CD14-positive monocyte (primary cell): ENCODE results near the gene HOXB13. TPM values are rescaled to one million over a fixed set of nuclear protein-coding genes. Genes with fewer than 3 reads are reported as not detected.

Experiments used
- DNase-seq, 3 donors: peaks; one replicate each; pipeline ENCODE4 v3.0.0-alpha.2; 2011 to 2022
- H2AFZ ChIP-seq: 2 replicates; pipeline ENCODE4 v1.6.0; 2012; ENCODE audit warnings: mild to moderate bottlenecking, low read depth, low read length, inconsistent platforms; ENCODE audit not compliant: insufficient read depth, poor library complexity, severe bottlenecking
- H3K27ac ChIP-seq, 2 donors: 1 replicate in 1 of 2; 2 replicates in 1 of 2; pipeline ENCODE4 v1.5.1; 2012 to 2013; ENCODE audit warnings: low read length in 2 of 2, control low read depth in 1 of 2, inconsistent platforms in 1 of 2, low read depth in 1 of 2, mild to moderate bottlenecking in 1 of 2
- H3K27me3 ChIP-seq, 2 donors: one replicate each; pipeline versions ENCODE4 v1.6.0 to v1.6.1; 2011 to 2013; ENCODE audit warnings: low read length in 2 of 2; ENCODE audit not compliant: control insufficient read depth in 2 of 2, insufficient read depth in 2 of 2
- H3K36me3 ChIP-seq, 2 donors: replicated peaks in 1 of 2; 1 replicate in 1 of 2; 2 replicates in 1 of 2; pipeline versions ENCODE4 v1.5.1 to v1.6.1; 2012 to 2013; ENCODE audit warnings: low read length in 2 of 2, control low read depth in 1 of 2, inconsistent platforms in 1 of 2, mild to moderate bottlenecking in 1 of 2; ENCODE audit not compliant: insufficient read depth in 2 of 2, control insufficient read depth in 1 of 2
- H3K4me1 ChIP-seq, 2 donors: 1 replicate in 1 of 2; 2 replicates in 1 of 2; pipeline versions ENCODE4 v1.5.1 to v1.6.1; 2012 to 2013; ENCODE audit warnings: low read length in 2 of 2, control low read depth in 1 of 2, inconsistent platforms in 1 of 2, mild to moderate bottlenecking in 1 of 2, moderate library complexity in 1 of 2; ENCODE audit not compliant: insufficient read depth in 2 of 2, control insufficient read depth in 1 of 2
- H3K4me2 ChIP-seq: replicated peaks from 2 replicates; pipeline ENCODE3; 2012; ENCODE audit warnings: low read length, moderate library complexity, mild to moderate bottlenecking; ENCODE audit not compliant: poor library complexity, severe bottlenecking; ENCODE audit errors: extremely low read depth
- H3K4me3 ChIP-seq, 3 experiments: fragments of 200-600 bp in 1 of 3; sonication (generic) in 1 of 3; replicated peaks in 1 of 3; 1 replicate in 2 of 3; 2 replicates in 1 of 3; pipeline ENCODE4 v1.5.1; 2011 to 2013; ENCODE audit warnings: low read length in 3 of 3, mild to moderate bottlenecking in 3 of 3, control low read depth in 2 of 3, low read depth in 2 of 3, inconsistent platforms in 1 of 3, moderate library complexity in 1 of 3
- H3K79me2 ChIP-seq: 2 replicates; pipeline ENCODE4 v1.6.0; 2012; ENCODE audit warnings: mild to moderate bottlenecking, control low read depth, inconsistent platforms, low read length, moderate library complexity; ENCODE audit not compliant: insufficient read depth
- H3K9ac ChIP-seq: 2 replicates; pipeline ENCODE4 v1.6.0; 2017; ENCODE audit warnings: low read length, mild to moderate bottlenecking; ENCODE audit not compliant: insufficient read depth, poor library complexity, severe bottlenecking
- H3K9me3 ChIP-seq, 2 donors: replicated peaks in 1 of 2; 1 replicate in 1 of 2; 2 replicates in 1 of 2; pipeline versions ENCODE4 v1.5.1 to v1.6.1; 2012 to 2013; ENCODE audit warnings: low read length in 2 of 2, control low read depth in 1 of 2; ENCODE audit not compliant: control insufficient read depth in 1 of 2, insufficient read depth in 1 of 2
- H4K20me1 ChIP-seq: 2 replicates; pipeline ENCODE4 v1.6.0; 2012; ENCODE audit warnings: mild to moderate bottlenecking, low read length, control low read depth, moderate library complexity; ENCODE audit not compliant: insufficient read depth
- H3K27ac Mint-ChIP-seq, 7 donors: one replicate each; pipeline ENCODE4 v1.8.0; 2020; ENCODE audit warnings: mild to moderate bottlenecking in 7 of 7, mixed read lengths in 7 of 7, moderate library complexity in 6 of 7, inconsistent platforms in 2 of 7
- H3K27me3 Mint-ChIP-seq, 3 donors: one replicate each; pipeline ENCODE4 v1.8.0; 2021 to 2022; ENCODE audit warnings: low read depth in 3 of 3, mild to moderate bottlenecking in 3 of 3, mixed read lengths in 3 of 3, moderate library complexity in 3 of 3, inconsistent platforms in 1 of 3
- H3K36me3 Mint-ChIP-seq, 2 donors: one replicate each; pipeline ENCODE4 v1.8.0; 2020; ENCODE audit warnings: mixed read lengths in 2 of 2, inconsistent platforms in 1 of 2, mild to moderate bottlenecking in 1 of 2
- H3K4me1 Mint-ChIP-seq: one replicate; pipeline ENCODE4 v1.8.0; 2020; ENCODE audit warnings: mild to moderate bottlenecking, mixed read lengths
- H3K4me3 Mint-ChIP-seq, 2 donors: one replicate each; pipeline ENCODE4 v1.8.0; 2020; ENCODE audit warnings: mild to moderate bottlenecking in 2 of 2, mixed read lengths in 2 of 2, moderate library complexity in 1 of 2
- H3K9me3 Mint-ChIP-seq, 7 donors: one replicate each; pipeline ENCODE4 v1.8.0; 2020 to 2022; ENCODE audit warnings: mixed read lengths in 7 of 7, mild to moderate bottlenecking in 6 of 7, moderate library complexity in 6 of 7, inconsistent platforms in 2 of 7
- WGBS: methylation state at CpG from one replicate; pipeline ENCODE4 v1.1.5; 2013; ENCODE audit warnings: missing lambda C conversion rate; ENCODE audit not compliant: insufficient coverage; 5-methylcytosine and 5-hydroxymethylcytosine counted together
- intact Hi-C, 2 donors: fragments of 100-400 bp; cut with micrococcal nuclease; formaldehyde crosslinking; loops; one replicate each; pipeline versions ENCODE4 v1.15.0 to v1.15.1; 2023
- polyA plus RNA-seq, 3 donors: library from polyadenylated mRNA; depleted of rRNA in 1 of 3; unstranded in 2 of 3; stranded (reverse) in 1 of 3; fragments of 300-500 nt in 2 of 3; fragments of >200 nt in 1 of 3; fragmentation: Illumina TruSeq in 2 of 3; gene quantifications; 1 replicate in 2 of 3; 2 replicates in 1 of 3; pipeline ENCODE4 v1.2.3, GENCODE V29; 2012 to 2021
- TF ChIP-seq, protein P1 (sequence below): fragments of 200-600 bp; IDR thresholded peaks from one replicate; pipeline ENCODE4 v1.8.0; 2022; ENCODE audit warnings: antibody characterized with exemption, mild to moderate bottlenecking

The HOXB13 gene
- polyA plus RNA-seq, 3 donors: not detected

DNA sequence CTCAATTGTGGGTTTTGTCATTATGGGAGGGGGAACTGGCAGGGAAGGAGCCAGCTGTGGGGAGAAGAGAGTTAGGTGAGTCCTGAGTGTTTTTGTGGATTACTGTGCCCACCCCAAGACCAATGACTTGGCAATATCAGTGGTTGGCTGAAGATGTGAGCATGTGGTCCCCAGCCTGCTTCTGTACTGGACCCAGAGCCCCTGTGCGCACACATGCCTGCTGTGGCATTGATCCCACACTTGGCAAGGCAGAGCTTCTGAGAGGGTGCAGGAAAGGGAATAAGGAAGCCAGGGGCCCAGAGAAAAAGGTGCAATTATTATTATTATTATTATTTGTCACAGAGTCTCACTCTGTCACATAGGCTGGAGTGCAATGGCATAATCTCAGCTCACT is 7.5 kb downstream of the HOXB13 start:
- 57% methylated on average over 1 of the region's 1 CpG for WGBS
- Histone ChIP-seq H4K20me1 (no peaks in the 10 kb centered on the region), H3K9me3 (peaks cover 6 to 51% of the 10 kb centered on the region in 2 donors), H3K27me3 (peaks cover 96 to 100% of the 10 kb centered on the region in 2 donors), H3K27ac (no peak overlapping the region), H3K36me3 (no peaks in the 10 kb centered on the region), H3K9ac (no peak overlapping the region), H3K4me1 (peaks cover 21 to 25% of the 10 kb centered on the region in 2 donors), H2AFZ (no peak overlapping the region), H3K4me2 (no peak overlapping the region), H3K4me3 (no peak overlapping the region), H3K79me2 (no peaks in the 10 kb centered on the region)
- DNase-seq: no peak
- intact Hi-C loops: no loop called here
- Mint-ChIP-seq H3K27me3 (peaks cover 95 to 99% (median 99%) of the 10 kb centered on the region in 3 donors), H3K9me3 (peaks cover 0 to 43% (median 21%) of the 10 kb centered on the region in 7 donors), H3K4me1 (peaks cover 35% of the 10 kb centered on the region), H3K4me3 (peak overlapping the region in 1 of 2 donors; percentile 82), H3K27ac (no peak overlapping the region), H3K36me3 (peaks cover 0 to 16% of the 10 kb centered on the region in 2 donors)
- TF ChIP-seq, protein P1, sequence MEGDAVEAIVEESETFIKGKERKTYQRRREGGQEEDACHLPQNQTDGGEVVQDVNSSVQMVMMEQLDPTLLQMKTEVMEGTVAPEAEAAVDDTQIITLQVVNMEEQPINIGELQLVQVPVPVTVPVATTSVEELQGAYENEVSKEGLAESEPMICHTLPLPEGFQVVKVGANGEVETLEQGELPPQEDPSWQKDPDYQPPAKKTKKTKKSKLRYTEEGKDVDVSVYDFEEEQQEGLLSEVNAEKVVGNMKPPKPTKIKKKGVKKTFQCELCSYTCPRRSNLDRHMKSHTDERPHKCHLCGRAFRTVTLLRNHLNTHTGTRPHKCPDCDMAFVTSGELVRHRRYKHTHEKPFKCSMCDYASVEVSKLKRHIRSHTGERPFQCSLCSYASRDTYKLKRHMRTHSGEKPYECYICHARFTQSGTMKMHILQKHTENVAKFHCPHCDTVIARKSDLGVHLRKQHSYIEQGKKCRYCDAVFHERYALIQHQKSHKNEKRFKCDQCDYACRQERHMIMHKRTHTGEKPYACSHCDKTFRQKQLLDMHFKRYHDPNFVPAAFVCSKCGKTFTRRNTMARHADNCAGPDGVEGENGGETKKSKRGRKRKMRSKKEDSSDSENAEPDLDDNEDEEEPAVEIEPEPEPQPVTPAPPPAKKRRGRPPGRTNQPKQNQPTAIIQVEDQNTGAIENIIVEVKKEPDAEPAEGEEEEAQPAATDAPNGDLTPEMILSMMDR: no peak

GRCh38 chr17:48720266-48721008 is 8.1 kb downstream of the HOXB13 start:
- Histone ChIP-seq H2AFZ (no peak overlapping the region), H3K9ac (no peak overlapping the region), H3K9me3 (peaks cover 6 to 46% of the 10 kb centered on the region in 2 donors), H4K20me1 (no peaks in the 10 kb centered on the region), H3K79me2 (no peaks in the 10 kb centered on the region), H3K4me3 (no peak overlapping the region), H3K4me2 (no peak overlapping the region), H3K4me1 (peaks cover 21 to 25% of the 10 kb centered on the region in 2 donors), H3K36me3 (no peaks in the 10 kb centered on the region), H3K27me3 (peaks cover 96 to 100% of the 10 kb centered on the region in 2 donors), H3K27ac (no peak overlapping the region)
- Mint-ChIP-seq H3K27me3 (peaks cover 94 to 99% (median 98%) of the 10 kb centered on the region in 3 donors), H3K9me3 (peaks cover 0 to 38% (median 21%) of the 10 kb centered on the region in 7 donors), H3K4me1 (peaks cover 35% of the 10 kb centered on the region), H3K27ac (no peak overlapping the region), H3K36me3 (peaks cover 0 to 16% of the 10 kb centered on the region in 2 donors), H3K4me3 (peak overlapping the region in 1 of 2 donors; percentile 82)
- intact Hi-C loops: no loop called here
- TF ChIP-seq, protein P1: no peak
- no peak for DNase-seq
- 17% methylated on average over 2 of the region's 11 CpGs for WGBS
